HG03039 (cell line): ENCODE results near the gene GPC1.

ENCODE experiments used
- ATAC-seq: cut with Tn5 transposase; IDR thresholded peaks from one replicate; pipeline ENCODE4 v1.9.1; 2021; ENCODE audit warnings: mild to moderate bottlenecking, moderate library complexity; ENCODE audit not compliant: unreplicated experiment

The GPC1 gene

DNA sequence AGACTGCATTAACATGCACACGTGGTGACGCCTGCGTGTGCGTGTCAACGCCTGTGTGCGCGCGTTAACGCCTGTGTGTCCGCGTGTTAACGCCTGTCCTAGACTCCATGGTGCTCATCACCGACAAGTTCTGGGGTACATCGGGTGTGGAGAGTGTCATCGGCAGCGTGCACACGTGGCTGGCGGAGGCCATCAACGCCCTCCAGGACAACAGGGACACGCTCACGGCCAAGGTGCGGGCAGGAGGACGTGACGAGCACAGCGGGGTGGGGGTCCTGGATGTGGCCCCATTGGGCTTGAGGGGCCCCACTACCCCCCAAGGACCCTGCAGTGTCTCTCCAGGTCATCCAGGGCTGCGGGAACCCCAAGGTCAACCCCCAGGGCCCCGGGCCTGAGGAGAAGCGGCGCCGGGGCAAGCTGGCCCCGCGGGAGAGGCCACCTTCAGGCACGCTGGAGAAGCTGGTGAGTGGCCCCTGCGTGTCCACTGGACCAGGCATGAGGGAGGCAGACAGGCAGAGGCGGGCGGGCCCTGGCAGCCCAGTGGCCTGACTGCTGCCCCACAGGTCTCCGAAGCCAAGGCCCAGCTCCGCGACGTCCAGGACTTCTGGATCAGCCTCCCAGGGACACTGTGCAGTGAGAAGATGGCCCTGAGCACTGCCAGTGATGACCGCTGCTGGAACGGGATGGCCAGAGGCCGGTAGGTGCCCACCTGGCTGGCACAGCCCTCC is 29.2 kb downstream of the GPC1 start:
- no peak for ATAC-seq

DNA sequence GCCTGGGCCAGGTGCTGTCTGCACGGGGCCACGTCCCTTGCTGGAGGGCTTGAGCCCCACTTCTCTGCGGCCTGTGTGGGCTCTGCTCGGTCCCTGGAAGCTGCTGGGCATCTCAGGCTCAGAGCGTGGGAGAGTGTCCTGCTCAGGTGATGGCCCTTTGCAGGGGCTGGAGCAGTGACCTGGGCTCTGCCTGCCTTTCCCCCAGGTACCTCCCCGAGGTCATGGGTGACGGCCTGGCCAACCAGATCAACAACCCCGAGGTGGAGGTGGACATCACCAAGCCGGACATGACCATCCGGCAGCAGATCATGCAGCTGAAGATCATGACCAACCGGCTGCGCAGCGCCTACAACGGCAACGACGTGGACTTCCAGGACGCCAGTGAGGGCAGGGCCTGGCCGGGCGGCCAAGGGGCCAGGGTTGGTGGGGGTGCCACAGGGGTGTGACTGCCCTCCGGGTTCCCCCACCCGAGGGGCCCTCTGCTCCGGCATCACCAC is 29.9 kb downstream of the GPC1 start:
- no peak for ATAC-seq

DNA sequence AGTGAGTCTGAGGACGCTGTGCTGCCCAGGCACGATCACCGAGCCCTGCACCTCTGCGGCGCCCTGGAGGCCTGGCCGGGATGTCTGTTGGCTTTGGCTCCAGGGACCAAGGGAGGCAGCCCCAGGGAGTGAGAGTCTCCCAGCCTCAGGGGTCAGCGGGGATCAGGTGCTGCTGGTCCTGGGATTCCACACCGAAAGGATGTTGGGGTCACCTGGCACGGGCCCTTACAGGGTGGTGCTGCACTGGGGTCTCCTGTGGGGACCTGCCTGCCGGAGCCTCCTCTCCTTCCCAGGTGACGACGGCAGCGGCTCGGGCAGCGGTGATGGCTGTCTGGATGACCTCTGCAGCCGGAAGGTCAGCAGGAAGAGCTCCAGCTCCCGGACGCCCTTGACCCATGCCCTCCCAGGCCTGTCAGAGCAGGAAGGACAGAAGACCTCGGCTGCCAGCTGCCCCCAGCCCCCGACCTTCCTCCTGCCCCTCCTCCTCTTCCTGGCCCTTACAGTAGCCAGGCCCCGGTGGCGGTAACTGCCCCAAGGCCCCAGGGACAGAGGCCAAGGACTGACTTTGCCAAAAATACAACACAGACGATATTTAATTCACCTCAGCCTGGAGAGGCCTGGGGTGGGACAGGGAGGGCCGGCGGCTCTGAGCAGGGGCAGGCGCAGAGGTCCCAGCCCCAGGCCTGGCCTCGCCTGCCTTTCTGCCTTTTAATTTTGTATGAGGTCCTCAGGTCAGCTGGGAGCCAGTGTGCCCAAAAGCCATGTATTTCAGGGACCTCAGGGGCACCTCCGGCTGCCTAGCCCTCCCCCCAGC is 30.5 kb downstream of the GPC1 start:
- no peak for ATAC-seq

DNA sequence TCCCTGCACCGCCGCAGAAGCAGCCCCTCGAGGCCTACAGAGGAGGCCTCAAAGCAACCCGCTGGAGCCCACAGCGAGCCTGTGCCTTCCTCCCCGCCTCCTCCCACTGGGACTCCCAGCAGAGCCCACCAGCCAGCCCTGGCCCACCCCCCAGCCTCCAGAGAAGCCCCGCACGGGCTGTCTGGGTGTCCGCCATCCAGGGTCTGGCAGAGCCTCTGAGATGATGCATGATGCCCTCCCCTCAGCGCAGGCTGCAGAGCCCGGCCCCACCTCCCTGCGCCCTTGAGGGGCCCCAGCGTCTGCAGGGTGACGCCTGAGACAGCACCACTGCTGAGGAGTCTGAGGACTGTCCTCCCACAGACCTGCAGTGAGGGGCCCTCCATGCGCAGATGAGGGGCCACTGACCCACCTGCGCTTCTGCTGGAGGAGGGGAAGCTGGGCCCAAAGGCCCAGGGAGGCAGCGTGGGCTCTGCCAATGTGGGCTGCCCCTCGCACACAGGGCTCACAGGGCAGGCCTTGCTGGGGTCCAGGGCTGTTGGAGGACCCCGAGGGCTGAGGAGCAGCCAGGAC is 31.2 kb downstream of the GPC1 start:
- no peak for ATAC-seq

DNA sequence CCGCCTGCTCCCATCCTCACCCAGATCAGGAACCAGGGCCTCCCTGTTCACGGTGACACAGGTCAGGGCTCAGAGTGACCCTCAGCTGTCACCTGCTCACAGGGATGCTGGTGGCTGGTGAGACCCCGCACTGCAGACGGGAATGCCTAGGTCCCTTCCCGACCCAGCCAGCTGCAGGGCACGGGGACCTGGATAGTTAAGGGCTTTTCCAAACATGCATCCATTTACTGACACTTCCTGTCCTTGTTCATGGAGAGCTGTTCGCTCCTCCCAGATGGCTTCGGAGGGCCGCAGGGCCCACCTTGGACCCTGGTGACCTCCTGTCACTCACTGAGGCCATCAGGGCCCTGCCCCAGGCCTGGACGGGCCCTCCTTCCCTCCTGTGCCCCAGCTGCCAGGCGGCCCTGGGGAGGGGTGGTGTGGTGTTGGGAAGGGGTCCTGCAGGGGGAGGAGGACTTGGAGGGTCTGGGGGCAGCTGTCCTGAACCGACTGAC is 31.7 kb downstream of the GPC1 start:
- no peak for ATAC-seq

DNA sequence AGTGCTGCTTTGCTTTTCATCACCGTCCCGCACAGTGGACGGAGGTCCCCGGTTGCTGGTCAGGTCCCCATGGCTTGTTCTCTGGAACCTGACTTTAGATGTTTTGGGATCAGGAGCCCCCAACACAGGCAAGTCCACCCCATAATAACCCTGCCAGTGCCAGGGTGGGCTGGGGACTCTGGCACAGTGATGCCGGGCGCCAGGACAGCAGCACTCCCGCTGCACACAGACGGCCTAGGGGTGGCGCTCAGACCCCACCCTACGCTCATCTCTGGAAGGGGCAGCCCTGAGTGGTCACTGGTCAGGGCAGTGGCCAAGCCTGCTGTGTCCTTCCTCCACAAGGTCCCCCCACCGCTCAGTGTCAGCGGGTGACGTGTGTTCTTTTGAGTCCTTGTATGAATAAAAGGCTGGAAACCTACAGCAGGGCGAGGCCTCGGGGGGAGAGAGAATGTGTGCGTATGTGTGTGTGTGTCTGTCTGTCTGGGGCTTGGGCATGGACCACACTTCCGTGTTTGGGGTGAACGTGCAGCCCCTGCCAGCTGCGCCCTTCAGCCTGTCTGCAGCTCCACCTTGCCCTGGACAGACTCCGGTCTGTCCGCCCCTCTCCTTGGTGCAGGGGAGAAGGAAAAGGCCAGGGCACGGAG is 32.3 kb downstream of the GPC1 start:
- no peak for ATAC-seq

DNA sequence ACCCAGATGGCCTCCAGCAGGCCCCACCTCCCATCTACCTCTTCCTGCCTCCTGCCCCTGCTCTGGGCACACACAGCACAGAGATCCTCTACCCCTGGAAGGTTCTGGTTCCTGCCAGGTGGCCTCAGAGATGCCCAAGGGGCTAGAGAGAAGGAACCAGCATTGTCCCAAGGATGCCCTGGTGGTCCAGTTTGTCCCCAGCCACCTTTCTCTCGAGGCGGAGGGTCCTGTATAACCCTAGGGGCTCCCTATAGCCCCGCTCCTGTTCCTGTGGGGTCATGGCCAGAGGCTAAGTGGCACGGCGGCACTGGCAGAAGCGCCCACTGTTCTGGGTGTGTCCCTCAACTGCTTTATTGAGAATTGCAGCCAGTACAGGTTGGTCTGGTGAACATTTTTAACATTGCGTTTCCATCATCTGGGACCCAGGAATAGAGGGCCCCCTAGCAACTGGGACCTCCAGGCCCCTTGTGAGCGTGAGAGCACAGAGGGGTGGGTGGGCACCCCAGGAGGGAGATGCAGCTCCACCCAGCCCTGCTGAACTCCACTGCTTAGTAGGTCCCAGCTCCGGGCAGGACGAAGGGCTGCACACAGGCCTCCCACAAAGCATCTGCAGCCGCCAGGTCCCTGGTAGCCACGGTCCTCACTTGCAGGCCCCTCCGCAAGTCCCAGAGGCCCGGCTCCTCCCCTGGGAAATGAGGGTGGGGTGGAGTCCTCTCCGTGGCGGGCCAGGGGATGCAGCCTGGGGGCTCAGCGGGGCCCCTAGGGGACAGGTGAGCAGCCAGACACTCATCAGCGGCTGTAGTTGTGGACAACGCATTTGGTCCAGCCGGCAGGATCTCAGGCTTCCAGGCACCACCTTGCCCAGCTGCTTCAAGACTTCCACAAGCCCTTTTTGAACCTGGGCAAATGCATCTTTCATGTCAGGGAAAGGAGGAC is 33.1 kb downstream of the GPC1 start:
- no peak for ATAC-seq

DNA sequence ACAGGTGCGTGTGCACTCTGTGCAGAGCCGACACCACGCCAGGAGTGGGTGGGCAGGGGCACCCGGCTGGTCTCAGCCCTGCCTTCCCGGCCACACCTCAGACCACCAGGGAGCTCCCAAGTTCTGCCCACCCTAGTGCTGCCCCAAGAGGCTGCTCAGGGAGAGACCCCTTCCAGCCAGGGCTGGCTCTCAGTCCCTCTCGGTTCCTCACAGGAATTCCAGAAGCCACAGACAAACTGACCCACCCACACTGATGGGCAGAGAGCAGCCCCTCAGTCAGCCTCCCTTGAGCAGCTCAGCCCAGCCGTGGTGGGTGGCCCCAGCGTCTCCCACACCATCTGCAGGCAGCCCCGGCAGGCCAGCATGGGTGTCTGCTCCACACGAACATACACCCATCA is 33.8 kb downstream of the GPC1 start:
- no peak for ATAC-seq

DNA sequence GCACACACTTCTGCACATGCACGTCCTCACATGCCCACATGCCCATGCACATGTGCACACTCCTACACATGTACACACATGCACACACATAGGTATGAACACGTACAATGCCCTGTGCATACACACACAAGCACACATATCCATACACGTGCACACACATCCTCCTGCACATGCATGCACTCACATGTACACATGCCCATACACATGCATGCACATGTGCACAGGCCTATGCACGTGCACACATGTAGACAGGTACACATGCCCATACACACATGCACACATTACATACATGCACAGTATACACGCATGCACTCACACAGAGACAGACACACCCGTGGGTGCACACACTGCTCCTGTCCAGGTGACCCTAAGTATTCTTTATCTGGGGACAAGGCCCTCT is 34.3 kb downstream of the GPC1 start:
- no peak for ATAC-seq

DNA sequence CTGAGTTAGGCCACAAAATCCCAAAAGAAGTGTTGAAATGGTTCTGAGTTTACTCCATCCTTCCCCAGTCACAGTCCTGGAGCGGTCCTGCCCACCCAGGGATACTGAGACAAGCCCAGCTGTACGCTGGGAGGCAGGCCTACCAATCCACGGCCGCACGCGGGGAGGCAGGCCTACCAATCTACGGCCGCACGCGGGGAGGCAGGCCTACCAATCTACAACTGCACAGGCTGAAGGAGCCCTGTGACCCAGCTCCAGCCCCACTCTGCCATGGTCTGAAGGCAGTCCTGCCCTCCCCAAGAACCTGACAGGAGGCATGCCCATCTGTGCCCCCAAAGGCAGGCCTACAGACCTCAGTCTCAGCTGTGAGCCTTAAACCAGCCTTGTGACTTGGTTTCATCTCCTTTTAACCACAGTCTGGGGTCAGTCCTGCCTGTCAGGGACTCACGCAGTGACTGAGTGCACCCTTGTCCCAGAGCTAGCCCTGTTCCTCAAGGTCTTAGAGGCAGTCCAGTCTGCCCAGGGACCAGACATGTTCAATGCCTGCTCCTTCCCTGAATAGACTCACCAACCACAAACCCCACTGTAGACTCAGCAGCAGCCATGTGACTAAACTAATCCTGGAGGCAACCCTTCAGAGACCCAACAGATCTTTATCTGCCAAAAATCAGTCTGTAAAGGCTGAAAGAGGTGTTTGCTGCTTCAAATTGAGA is 36.8 kb downstream of the GPC1 start:
- no peak for ATAC-seq

DNA sequence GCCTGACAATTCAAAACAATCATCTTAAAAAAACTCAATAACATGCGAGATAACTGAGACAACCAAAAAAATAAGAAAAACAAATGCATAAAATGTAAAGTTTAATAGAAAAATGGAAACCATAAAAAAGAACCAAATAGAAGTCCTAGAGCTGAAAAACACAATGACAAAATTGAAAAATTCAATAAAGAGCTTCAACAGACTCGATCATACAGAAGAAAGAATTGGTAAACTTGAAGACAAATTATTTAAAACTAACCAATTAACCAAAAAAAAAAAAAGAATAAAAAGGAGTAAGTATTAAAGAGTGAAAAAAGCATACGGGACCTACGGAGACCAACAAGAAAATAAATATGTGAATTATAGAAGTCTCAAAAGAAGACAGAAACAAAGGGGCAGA is 37.7 kb downstream of the GPC1 start:
- no peak for ATAC-seq

DNA sequence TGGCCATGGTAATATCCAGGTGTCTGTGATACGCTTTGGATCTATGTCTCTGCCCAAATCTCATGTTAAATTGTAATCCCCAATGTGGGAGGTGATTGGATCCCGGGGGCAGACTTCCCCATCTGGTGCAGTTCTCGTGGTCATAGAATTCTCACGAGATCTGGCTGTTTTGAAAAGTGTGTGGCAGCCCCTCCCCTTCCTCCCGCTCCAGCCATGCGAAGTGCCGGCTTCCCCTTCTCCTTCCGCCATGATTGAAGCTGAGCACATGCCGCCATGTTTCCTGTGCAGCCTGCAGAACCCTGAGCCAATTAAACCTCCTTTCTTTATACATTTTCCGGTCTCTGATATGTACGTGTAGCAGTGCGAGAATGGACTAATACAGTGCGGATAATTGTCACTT is 42.5 kb downstream of the GPC1 start:
- ATAC-seq: no peak

DNA sequence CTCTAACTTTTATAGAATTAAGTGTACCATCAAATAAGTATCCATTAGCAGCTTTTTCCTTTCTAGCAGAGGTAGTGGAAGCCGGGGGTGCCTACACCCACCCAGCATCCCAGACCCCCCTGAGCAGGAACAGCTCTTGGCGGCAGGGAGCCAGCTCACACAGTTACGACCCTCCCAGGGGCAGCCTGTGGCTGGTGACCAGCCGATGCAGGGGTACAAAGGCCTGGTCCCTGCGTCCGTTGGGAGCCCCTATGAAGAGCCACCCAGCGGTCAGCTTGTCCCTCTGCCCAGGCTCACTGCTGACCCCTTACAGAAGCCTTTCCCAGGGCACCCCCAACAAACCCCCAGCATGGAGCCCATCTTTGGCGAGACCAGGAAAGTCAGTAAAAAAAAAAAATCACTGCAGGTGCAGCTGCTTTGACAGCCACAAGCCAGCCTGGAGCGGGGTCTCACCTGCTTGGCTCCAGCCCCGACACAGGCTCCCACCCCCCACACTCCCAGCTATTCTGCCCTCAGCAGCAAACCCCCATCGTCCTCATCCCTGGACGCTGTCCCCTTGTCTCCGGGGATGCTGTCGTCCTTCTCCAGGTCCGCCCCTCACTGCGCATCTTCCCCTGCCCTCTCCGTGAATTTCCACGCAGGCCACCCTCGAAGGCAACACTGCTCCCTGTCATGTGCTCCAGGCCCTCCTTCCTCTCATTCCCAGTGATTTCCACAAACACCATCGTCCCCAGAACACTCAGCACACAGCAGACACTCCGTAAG is 43.1 kb downstream of the GPC1 start:
- ATAC-seq: no peak

DNA sequence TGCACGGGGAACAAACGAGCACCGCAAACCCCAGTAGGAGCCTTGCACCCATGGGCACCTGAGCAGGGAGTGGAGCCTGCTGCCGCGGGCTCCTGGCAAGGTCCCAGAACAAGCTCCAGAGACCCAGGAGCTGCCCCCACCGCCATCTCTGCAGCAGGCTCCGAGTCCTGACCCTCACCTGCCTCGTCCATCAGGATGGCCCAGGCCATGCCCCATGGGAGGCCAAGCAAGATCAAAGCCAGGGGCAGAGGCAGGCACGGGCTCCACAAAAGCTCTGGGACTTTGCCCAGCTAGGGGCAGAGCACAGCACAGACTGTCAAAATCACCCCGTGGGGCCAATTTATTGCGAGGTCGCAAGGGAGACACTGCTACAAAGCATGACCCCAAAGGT is 43.6 kb downstream of the GPC1 start:
- ATAC-seq: no peak

DNA sequence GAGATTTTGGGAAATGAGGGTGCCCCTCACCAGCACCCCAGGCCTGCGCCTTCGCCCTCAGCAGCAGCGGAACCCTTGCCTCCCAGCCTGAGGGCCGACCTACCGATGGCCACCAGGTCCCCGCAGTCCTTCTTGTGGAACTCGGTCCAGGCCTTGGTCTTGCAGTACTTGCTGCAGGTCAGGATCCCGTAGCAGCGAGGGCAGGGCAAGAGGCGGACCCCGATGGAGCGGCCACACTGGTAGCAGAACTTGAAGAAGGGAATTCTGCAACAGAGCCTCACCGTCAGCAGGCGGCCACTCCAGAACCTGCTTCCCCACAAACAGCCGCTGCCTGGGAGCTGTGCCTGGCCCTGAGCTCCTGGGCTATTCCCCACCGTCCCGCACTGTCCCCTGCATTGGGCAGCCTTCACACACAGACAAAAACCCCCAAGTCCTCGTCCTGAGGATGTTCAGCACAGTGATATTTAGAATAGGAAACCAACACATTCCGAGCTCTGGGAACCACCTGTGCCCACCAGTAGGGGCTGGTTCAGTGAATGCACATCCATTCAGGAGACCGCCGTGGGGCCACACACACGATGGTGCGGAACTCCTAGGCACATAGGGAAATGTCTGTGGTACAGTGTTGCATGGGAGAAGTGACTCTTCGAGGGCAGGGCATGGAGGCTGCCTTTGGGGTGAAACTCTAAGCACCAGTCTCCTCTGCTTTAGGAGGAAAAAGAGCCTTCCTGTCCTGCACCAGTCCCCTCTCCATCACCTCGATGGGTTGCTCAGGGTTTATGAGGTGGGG is 45.6 kb downstream of the GPC1 start:
- no peak for ATAC-seq

DNA sequence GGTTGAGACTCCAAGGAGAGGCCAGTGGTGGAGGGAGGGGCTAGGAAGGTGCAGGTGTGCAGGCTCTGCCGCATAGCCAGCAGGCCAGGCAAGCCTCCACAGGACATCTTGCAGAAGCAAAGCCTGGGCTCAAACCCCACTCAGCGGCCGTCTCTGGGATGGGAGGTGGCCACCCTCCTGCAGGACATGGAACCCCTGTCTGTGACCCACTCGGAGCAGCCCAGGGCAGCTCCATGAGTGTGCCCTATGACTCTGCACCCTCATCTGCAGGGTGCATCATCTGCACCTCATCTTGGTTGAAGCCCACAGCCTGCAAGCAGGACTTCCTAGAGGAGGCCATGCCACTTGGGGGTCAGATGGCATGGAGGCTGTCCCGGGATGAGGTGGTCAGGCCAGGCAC is 46.3 kb downstream of the GPC1 start:
- ATAC-seq: no peak

DNA sequence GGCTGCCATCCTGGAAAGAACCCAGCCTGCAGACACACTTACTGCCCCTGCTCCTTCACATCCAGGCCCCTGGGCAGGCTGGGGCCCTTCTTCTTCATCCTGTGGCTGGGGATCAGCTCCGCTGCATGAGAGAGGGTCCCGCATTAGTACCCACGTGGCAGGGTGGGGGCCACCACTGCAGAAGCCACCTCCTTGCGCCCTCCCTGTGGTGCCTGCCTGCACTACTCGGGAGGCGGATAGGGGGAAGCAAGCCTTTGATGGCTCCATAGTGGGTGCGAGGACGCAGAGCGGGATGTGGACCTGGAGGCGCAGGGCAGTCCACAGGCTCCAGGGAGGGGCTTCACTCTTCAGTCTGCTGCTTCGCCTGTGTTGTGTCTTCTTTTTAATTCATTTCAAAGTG is 46.7 kb downstream of the GPC1 start:
- no peak for ATAC-seq

DNA sequence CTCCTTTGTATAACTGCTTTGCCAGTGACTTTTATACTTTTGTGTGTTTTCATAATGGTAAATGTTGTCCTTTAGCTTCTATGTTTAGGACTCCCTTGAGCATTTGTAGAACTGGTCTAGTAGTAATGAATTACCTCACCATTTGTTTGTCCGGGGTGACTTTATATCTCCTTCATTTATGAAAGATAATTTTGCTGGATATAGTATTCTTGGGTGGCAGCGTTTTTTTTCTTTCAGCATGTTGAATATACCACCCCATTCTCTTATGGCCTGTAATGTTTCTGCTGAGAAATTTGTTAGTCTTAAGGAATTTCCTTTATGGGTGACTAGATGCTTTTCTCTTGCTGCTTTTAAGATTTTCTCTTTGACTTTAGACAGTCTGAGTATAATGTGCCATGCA is 56.0 kb downstream of the GPC1 start:
- no peak for ATAC-seq
